Smooth muscle cell (in vitro differentiated cells): Measurements from ENCODE around the gene ZNF654. TPM values are rescaled to one million over a fixed set of nuclear protein-coding genes. Genes with fewer than 3 reads are reported as not detected.

Source experiments
- DNase-seq: peaks from one replicate; lab custom pipeline; 2025; ENCODE audit not compliant: unreplicated experiment; lab: John Stamatoyannopoulos, UW
- H2AFZ ChIP-seq: fragments of 200-600 bp; sonication (generic); 2 replicates; pipeline ENCODE4 v1.6.0; 2016; ENCODE audit warnings: antibody characterized with exemption, low read depth, mild to moderate bottlenecking
- H3F3A ChIP-seq: fragments of 200-600 bp; sonication (generic); 2 replicates; pipeline ENCODE4 v1.6.0; 2017; ENCODE audit warnings: antibody characterized with exemption, low read depth
- H3K27ac ChIP-seq: fragments of 200-600 bp; sonication (generic); 2 replicates; pipeline ENCODE4 v1.5.1; 2016; ENCODE audit warnings: low read depth, mild to moderate bottlenecking
- H3K27me3 ChIP-seq: fragments of 200-600 bp; sonication (generic); 2 replicates; pipeline ENCODE4 v1.6.1; 2016; ENCODE audit warnings: low read depth, mild to moderate bottlenecking
- H3K36me3 ChIP-seq: fragments of 200-600 bp; sonication (generic); 2 replicates; pipeline ENCODE4 v1.5.1; 2016; ENCODE audit warnings: low read depth
- H3K4me1 ChIP-seq: fragments of 200-600 bp; sonication (generic); 2 replicates; pipeline ENCODE4 v1.5.1; 2016; ENCODE audit warnings: low read depth
- H3K4me2 ChIP-seq: fragments of 200-600 bp; sonication (generic); 2 replicates; pipeline ENCODE4 v1.6.0; 2016; ENCODE audit warnings: mild to moderate bottlenecking
- H3K4me3 ChIP-seq: fragments of 200-600 bp; sonication (generic); 2 replicates; pipeline ENCODE4 v1.5.1; 2016; ENCODE audit warnings: mild to moderate bottlenecking
- H3K79me2 ChIP-seq: fragments of 200-600 bp; sonication (generic); 2 replicates; pipeline ENCODE4 v1.6.0; 2016; ENCODE audit warnings: low read depth, mild to moderate bottlenecking
- H3K9ac ChIP-seq: fragments of 200-600 bp; sonication (generic); 2 replicates; pipeline ENCODE4 v1.6.0; 2016; ENCODE audit warnings: low read depth
- H3K9me3 ChIP-seq: fragments of 200-600 bp; sonication (generic); replicated peaks from 2 replicates; pipeline ENCODE4 v1.5.1; 2016; ENCODE audit warnings: low read depth
- H4K20me1 ChIP-seq: fragments of 200-600 bp; sonication (generic); 2 replicates; pipeline ENCODE4 v1.6.0; 2016; ENCODE audit warnings: low read depth
- WGBS: methylation state at CpG from one replicate; pipeline ENCODE4 v1.1.7; 2016; ENCODE audit warnings: low lambda C conversion rate; 5-methylcytosine and 5-hydroxymethylcytosine counted together
- polyA plus RNA-seq: library from polyadenylated mRNA; unstranded; fragments of >200 nt; fragmentation: Nextera tagmentation; extraction: Ambion mirVana; gene quantifications from 2 replicates; pipeline ENCODE4 v1.2.1, GENCODE V29; 2016
- total RNA-seq: library from RNA; depleted of rRNA; stranded (reverse); fragments of >200 nt; gene quantifications from 2 replicates; pipeline ENCODE4 v1.2.3, GENCODE V29; 2014
- TF ChIP-seq, protein P1 (sequence below): fragments of 200-600 bp; sonication (generic); IDR thresholded peaks from 2 replicates; pipeline ENCODE4 v1.5.1; 2017; ENCODE audit warnings: borderline replicate concordance, mild to moderate bottlenecking, antibody characterized with exemption; ENCODE audit not compliant: insufficient read depth, poor library complexity, severe bottlenecking

Gene ZNF654
- total and polyA plus RNA-seq, 2 experiments from 2014 or later = 4.9 to 21.2 TPM

DNA sequence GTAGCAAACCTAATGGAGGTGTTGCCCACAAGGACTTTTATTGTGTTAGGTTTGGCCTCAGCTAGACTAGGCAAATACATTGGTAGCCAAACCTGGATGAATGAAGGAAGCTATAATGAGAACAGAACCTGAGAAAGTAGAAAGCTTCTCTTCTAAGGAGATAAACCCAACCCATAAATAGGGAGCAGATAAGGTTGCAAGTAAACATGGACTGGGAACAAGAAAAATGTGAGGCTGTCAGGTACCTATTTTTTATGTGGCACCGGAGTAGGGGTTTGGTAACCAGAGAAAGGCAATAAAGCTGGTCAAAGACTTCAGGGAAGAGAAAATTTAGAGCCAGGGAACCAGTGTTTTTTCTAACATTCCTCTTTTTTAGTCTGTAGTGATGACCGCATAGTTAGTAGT, 25.0 kb downstream of the ZNF654 start:
- no peak for DNase-seq
- Histone ChIP-seq H3K9me3 (no peaks in the 10 kb centered on the region), H3K4me3 (no peak overlapping the region), H2AFZ (no peak overlapping the region), H3K9ac (no peak overlapping the region), H3K4me2 (no peak overlapping the region), H3K27me3 (no peaks in the 10 kb centered on the region), H3K79me2 (peaks cover 75% of the 10 kb centered on the region), H3K36me3 (peaks cover 20% of the 10 kb centered on the region), H3K27ac (no peak overlapping the region), H3F3A (no peaks in the 10 kb centered on the region), H4K20me1 (peaks cover 69% of the 10 kb centered on the region), H3K4me1 (no peaks in the 10 kb centered on the region)
- TF ChIP-seq, protein P1, sequence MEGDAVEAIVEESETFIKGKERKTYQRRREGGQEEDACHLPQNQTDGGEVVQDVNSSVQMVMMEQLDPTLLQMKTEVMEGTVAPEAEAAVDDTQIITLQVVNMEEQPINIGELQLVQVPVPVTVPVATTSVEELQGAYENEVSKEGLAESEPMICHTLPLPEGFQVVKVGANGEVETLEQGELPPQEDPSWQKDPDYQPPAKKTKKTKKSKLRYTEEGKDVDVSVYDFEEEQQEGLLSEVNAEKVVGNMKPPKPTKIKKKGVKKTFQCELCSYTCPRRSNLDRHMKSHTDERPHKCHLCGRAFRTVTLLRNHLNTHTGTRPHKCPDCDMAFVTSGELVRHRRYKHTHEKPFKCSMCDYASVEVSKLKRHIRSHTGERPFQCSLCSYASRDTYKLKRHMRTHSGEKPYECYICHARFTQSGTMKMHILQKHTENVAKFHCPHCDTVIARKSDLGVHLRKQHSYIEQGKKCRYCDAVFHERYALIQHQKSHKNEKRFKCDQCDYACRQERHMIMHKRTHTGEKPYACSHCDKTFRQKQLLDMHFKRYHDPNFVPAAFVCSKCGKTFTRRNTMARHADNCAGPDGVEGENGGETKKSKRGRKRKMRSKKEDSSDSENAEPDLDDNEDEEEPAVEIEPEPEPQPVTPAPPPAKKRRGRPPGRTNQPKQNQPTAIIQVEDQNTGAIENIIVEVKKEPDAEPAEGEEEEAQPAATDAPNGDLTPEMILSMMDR = no peak
- WGBS = 89% methylated on average over 2 of the region's 2 CpGs

DNA sequence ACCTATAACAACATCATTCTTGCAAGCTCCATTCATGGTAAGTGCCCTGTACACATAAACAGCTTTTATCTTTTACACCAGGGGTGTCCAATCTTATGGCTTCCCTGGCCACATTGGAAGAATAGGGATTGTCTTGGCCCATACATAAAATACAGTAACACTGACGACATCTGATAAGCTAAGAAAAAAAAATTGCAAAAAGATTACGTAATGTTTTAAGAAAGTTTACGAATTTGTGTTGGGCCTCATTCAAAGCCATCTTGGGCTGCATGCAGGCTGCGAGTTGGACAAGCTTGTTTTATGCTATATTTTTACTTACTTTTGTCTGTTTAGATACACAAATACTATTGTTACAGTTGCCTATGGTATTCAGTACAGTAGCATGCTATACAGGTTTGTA, 31.6 kb downstream of the ZNF654 start:
- H3K9ac ChIP-seq = no peak overlapping the region
- peaks cover 62% of the 10 kb centered on the region for H3K79me2 ChIP-seq
- H2AFZ ChIP-seq = no peak overlapping the region
- no peaks in the 10 kb centered on the region for H3K9me3 ChIP-seq
- peaks cover 24% of the 10 kb centered on the region for H3K36me3 ChIP-seq
- no peak overlapping the region for H3K27ac ChIP-seq
- no peak for DNase-seq
- 73% methylated on average over 4 of the region's 4 CpGs for WGBS
- no peaks in the 10 kb centered on the region for H3F3A ChIP-seq
- TF ChIP-seq, protein P1 = no peak
- no peak overlapping the region for H3K4me3 ChIP-seq
- no peaks in the 10 kb centered on the region for H3K4me1 ChIP-seq
- no peaks in the 10 kb centered on the region for H3K27me3 ChIP-seq
- H3K4me2 ChIP-seq = no peak overlapping the region
- peaks cover 51% of the 10 kb centered on the region for H4K20me1 ChIP-seq

DNA sequence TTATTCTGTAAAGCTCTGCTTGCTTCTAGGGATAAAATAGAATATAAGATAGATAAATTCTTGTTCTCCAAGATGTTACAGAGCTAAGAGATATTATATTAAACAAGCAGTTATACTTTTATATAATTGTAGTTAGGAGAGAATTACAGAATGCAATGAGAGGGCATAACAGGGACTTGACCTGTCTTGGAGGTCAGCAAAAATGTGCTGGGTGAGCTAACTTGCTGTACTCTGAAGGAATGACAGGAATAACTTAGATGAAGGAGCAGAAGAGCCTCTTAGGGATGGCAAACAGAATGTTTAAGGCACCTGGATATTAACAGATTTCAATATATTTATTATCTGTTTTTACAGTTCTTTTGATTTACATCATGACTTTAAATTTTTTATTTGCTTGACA, 33.2 kb downstream of the ZNF654 start:
- no peak overlapping the region for H3K4me3 ChIP-seq
- H3K27ac ChIP-seq = no peak overlapping the region
- no peak overlapping the region for H3K9ac ChIP-seq
- no peaks in the 10 kb centered on the region for H3K27me3 ChIP-seq
- H3K4me1 ChIP-seq = no peaks in the 10 kb centered on the region
- no peak overlapping the region for H2AFZ ChIP-seq
- H4K20me1 ChIP-seq = peaks cover 45% of the 10 kb centered on the region
- H3K9me3 ChIP-seq = no peaks in the 10 kb centered on the region
- H3K4me2 ChIP-seq = no peak overlapping the region
- H3K36me3 ChIP-seq = peaks cover 16% of the 10 kb centered on the region
- DNase-seq = no peak
- H3K79me2 ChIP-seq = peaks cover 57% of the 10 kb centered on the region
- TF ChIP-seq, protein P1 = no peak
- H3F3A ChIP-seq = no peaks in the 10 kb centered on the region

DNA sequence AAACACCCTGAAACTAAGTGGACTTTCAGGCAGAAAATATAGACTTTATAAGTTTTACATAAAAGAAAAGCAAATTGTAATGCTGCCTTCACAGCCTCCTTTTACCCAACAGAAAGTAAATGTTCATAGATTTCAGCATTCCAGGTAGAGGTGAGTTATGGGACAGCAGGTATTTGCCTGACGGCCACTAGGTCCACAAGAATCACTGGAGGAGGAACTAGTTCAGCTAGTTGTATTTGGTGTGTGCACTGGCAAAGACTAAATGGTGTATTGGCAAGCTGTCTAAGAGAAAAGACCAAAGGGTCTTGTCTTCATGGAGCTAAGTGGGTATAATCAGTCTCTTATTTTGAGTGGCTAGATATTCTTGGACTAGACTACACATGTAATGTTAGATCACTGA, 34.2 kb downstream of the ZNF654 start:
- H3K79me2 ChIP-seq = peaks cover 53% of the 10 kb centered on the region

More for the DNA sequence above, 34.2 kb downstream of the ZNF654 start:
- peaks cover 45% of the 10 kb centered on the region for H4K20me1 ChIP-seq
- H3K27ac ChIP-seq = no peak overlapping the region
- H3K9ac ChIP-seq = no peak overlapping the region
- H3K36me3 ChIP-seq = peaks cover 10% of the 10 kb centered on the region
- TF ChIP-seq, protein P1 = no peak
- 81% methylated on average over 1 of the region's 1 CpG for WGBS
- no peaks in the 10 kb centered on the region for H3F3A ChIP-seq
- no peak overlapping the region for H3K4me2 ChIP-seq
- no peak for DNase-seq
- H3K4me1 ChIP-seq = no peaks in the 10 kb centered on the region
- H3K4me3 ChIP-seq = no peak overlapping the region
- no peak overlapping the region for H2AFZ ChIP-seq
- H3K27me3 ChIP-seq = no peaks in the 10 kb centered on the region
- no peaks in the 10 kb centered on the region for H3K9me3 ChIP-seq
